Right lobe of liver (tissue), 4 donors: ENCODE data around the gene TVP23C.

Experiments
- POLR2A ChIP-seq: fragments of 450-650 bp; IDR thresholded peaks from one replicate; pipeline ENCODE4 v1.6.1; 2017; ENCODE audit warnings: antibody characterized with exemption, mild to moderate bottlenecking
- TF ChIP-seq, protein P1 (sequence below), 4 donors: fragments of 200-600 bp in 3 of 4; fragments of 450-650 bp in 1 of 4; IDR thresholded peaks; one replicate each; pipeline versions ENCODE4 v1.5.1 to v1.8.0; 2016 to 2022; ENCODE audit warnings: antibody characterized with exemption in 4 of 4, mild to moderate bottlenecking in 2 of 4
- donor health status: DM: no; HTN: no; CAD: no.
- donor health status: DM: no; HTN: no; CAD: no.
- donor health status: DM: no; HTN: yes; CAD: no.

DNA sequence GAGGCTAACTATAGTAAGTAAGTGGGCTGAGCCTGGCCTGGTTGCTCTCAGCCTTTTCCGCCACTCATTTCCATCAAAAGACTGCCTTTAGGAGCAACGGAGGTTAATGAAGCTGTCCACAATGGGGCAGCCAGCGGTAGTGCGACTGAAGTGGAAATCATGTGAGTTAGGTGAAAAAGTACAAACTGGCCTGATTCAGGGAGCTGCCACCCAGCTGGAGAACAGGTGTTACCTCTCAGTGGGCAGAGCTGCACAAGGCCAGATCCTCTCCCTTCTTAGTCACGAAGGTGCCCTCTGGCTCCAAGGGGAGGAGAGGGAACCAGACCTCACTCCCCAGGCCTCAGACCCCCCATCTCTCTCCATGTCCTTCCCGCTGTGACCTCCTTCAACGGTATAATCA is 61.5 kb downstream of the TVP23C start:
- TF ChIP-seq, protein P1, sequence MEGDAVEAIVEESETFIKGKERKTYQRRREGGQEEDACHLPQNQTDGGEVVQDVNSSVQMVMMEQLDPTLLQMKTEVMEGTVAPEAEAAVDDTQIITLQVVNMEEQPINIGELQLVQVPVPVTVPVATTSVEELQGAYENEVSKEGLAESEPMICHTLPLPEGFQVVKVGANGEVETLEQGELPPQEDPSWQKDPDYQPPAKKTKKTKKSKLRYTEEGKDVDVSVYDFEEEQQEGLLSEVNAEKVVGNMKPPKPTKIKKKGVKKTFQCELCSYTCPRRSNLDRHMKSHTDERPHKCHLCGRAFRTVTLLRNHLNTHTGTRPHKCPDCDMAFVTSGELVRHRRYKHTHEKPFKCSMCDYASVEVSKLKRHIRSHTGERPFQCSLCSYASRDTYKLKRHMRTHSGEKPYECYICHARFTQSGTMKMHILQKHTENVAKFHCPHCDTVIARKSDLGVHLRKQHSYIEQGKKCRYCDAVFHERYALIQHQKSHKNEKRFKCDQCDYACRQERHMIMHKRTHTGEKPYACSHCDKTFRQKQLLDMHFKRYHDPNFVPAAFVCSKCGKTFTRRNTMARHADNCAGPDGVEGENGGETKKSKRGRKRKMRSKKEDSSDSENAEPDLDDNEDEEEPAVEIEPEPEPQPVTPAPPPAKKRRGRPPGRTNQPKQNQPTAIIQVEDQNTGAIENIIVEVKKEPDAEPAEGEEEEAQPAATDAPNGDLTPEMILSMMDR (IDR thresholded peaks at IDR 0.05), result no peak
- no peak for TF ChIP-seq POLR2A
